Psoas muscle (tissue), 8 donors: ENCODE results near the gene SMYD3. TPM values are rescaled to one million over a fixed set of nuclear protein-coding genes. Genes with fewer than 3 reads are reported as not detected.

Experiments used
- ATAC-seq, 4 donors: fragments of 200-7000 bp; cut with Tn5 transposase; one replicate each; pipeline ENCODE4 v1.9.1; 2020; ENCODE audit warnings: moderate library complexity in 3 of 4, mild to moderate bottlenecking in 2 of 4
- DNase-seq, 2 donors: peaks; one replicate each; pipeline ENCODE4 v3.0.0-alpha.2; 2020
- H3K27ac ChIP-seq: fragments of 200-600 bp; one replicate; pipeline ENCODE4 v1.8.0; 2022
- H3K27me3 ChIP-seq, 3 donors: fragments of 200-600 bp in 1 of 3; one replicate each; pipeline versions ENCODE4 v1.6.1 to v1.8.0; 2013 to 2022; ENCODE audit warnings: low read length in 2 of 3, mild to moderate bottlenecking in 2 of 3, moderate library complexity in 1 of 3; ENCODE audit not compliant: insufficient read depth in 3 of 3
- H3K36me3 ChIP-seq, 2 donors: fragments of 200-600 bp in 1 of 2; one replicate each; pipeline versions ENCODE4 v1.6.1 to v1.8.0; 2013 to 2022; ENCODE audit warnings: low read depth in 1 of 2, mild to moderate bottlenecking in 1 of 2, moderate library complexity in 1 of 2; ENCODE audit not compliant: insufficient read depth in 1 of 2
- H3K4me1 ChIP-seq: fragments of 200-600 bp; one replicate; pipeline ENCODE4 v1.8.0; 2022
- H3K4me3 ChIP-seq: fragments of 200-600 bp; one replicate; pipeline ENCODE4 v1.8.0; 2022; ENCODE audit warnings: mild to moderate bottlenecking
- H3K9me3 ChIP-seq: fragments of 200-600 bp; one replicate; pipeline ENCODE4 v1.8.0; 2022
- CTCF ChIP-seq: fragments of 200-600 bp; IDR thresholded peaks from one replicate; pipeline ENCODE4 v1.8.0; 2022; ENCODE audit warnings: antibody characterized with exemption
- WGBS, 3 donors: extraction: QIAGEN DNeasy Blood & Tissue Kit; methylation state at CpG; one replicate each; pipeline versions ENCODE4 v1.1.6 to v1.1.7; 2013; 5-methylcytosine and 5-hydroxymethylcytosine counted together
- intact Hi-C, 2 donors: fragments of 100-400 bp; cut with DNase I; formaldehyde crosslinking; loops; one replicate each; pipeline versions ENCODE4 v1.11.0 to v1.14.2; 2022
- polyA plus RNA-seq, 3 donors: library from polyadenylated mRNA; stranded (reverse); fragments of 200-250 nt; gene quantifications; one replicate each; pipeline ENCODE4 v1.2.3, GENCODE V29; 2013
- total RNA-seq, 4 donors: library from RNA; stranded (reverse); fragmentation: NEBNext Ultra II Directional in 2 of 4; extraction: Animal tissue kit (Norgen Biotek cat#: 25700) in 2 of 4; gene quantifications; one replicate each; pipeline versions ENCODE4 v1.2.1 to v1.2.4, GENCODE V29; 2021 to 2023
- donor health status: healthy with polysubstance abuse.
- donor health status: DM: no; HTN: no; CAD: no; lungs with moderate emphysema.
- donor health status: Bipolar disorder and iron deficiency.
- donor health status: healthy.
- donor health status: DM: yes; HTN: yes; CAD: no.
- donor health status: DM: no; HTN: no; CAD: no.
- donor health status: DM: no; HTN: no; CAD: no.
- donor health status: DM: yes; HTN: yes; CAD: no.

Gene SMYD3
- total and polyA plus RNA-seq, 7 donors = 2.9 to 6.4 (median 4.9) TPM

- no peak for TF ChIP-seq CTCF
- 53 to 67% (median 62%) methylated on average over 1 of the region's 1 CpG for WGBS, 3 donors
- DNase-seq (no peak), ATAC-seq (no peak)
- H3K4me1 ChIP-seq = no peaks in the 10 kb centered on the region
- no peaks in the 10 kb centered on the region for H3K9me3 ChIP-seq
- intact Hi-C loops = no loop called here
- H3K36me3 ChIP-seq = no peaks in the 10 kb centered on the region
- no peak overlapping the region for H3K27ac ChIP-seq
- no peak overlapping the region for H3K4me3 ChIP-seq
- no peaks in the 10 kb centered on the region for H3K27me3 ChIP-seq
These were observed 90.8 kb downstream of the SMYD3 start for GRCh38 chr1:246416261-246416660.

GRCh38 chr1:246415028-246415427 lies 92.1 kb downstream of the SMYD3 start:
- DNase-seq (no peak), ATAC-seq (no peak)
- Histone ChIP-seq H3K4me1 (no peaks in the 10 kb centered on the region), H3K9me3 (no peaks in the 10 kb centered on the region), H3K36me3 (no peaks in the 10 kb centered on the region), H3K27ac (no peak overlapping the region), H3K4me3 (no peak overlapping the region), H3K27me3 (no peaks in the 10 kb centered on the region)
- intact Hi-C loops = no loop called here
- no peak for TF ChIP-seq CTCF
- WGBS, 3 donors = 93 to 98% (median 93%) methylated on average over 2 of the region's 2 CpGs

GRCh38 chr1:246413430-246413829 lies 93.6 kb downstream of the SMYD3 start:
- Histone ChIP-seq H3K27me3 (no peaks in the 10 kb centered on the region), H3K4me1 (no peaks in the 10 kb centered on the region), H3K27ac (no peak overlapping the region), H3K36me3 (no peaks in the 10 kb centered on the region), H3K9me3 (no peaks in the 10 kb centered on the region), H3K4me3 (no peak overlapping the region)
- no peak for TF ChIP-seq CTCF
- intact Hi-C loops = no loop called here
- no peak for DNase-seq
- 89 to 94% (median 94%) methylated on average over 7 of the region's 7 CpGs for WGBS, 3 donors
- ATAC-seq = no peak

GRCh38 chr1:246404078-246404477 lies 103.0 kb downstream of the SMYD3 start:
- no peaks in the 10 kb centered on the region for H3K9me3 ChIP-seq
- no peaks in the 10 kb centered on the region for H3K27me3 ChIP-seq
- H3K27ac ChIP-seq = no peak overlapping the region
- H3K36me3 ChIP-seq = no peaks in the 10 kb centered on the region
- TF ChIP-seq CTCF = no peak
- H3K4me3 ChIP-seq = no peak overlapping the region
- no peak for DNase-seq
- no peaks in the 10 kb centered on the region for H3K4me1 ChIP-seq
- ATAC-seq = no peak
- 72 to 77% (median 77%) methylated on average over 7 of the region's 7 CpGs for WGBS, 3 donors
- intact Hi-C loops = no loop called here

- DNase-seq = peak in 1 of 2 donors; percentile 26
- Histone ChIP-seq H3K27ac (no peak overlapping the region), H3K4me3 (no peak overlapping the region), H3K9me3 (no peaks in the 10 kb centered on the region), H3K27me3 (no peaks in the 10 kb centered on the region), H3K36me3 (no peaks in the 10 kb centered on the region), H3K4me1 (no peaks in the 10 kb centered on the region)
- TF ChIP-seq CTCF = no peak
- intact Hi-C loops = no loop called here
- no peak for ATAC-seq
- WGBS, 3 donors = 58 to 64% (median 63%) methylated on average over 7 of the region's 7 CpGs
These were observed 108.8 kb downstream of the SMYD3 start for GRCh38 chr1:246398126-246398813.
